ENCODE data around the gene U2AF1L4. TPM values are rescaled to one million over a fixed set of nuclear protein-coding genes. Genes with fewer than 3 reads are reported as not detected.

Gene U2AF1L4
- total RNA-seq, 1 donor from 2014 or later: 32.9 TPM

GRCh38 chr19:35757231-35757748 lies 12.1 kb upstream of the U2AF1L4 start:
- peak; percentile 81 for DNase-seq (ENCODE audit: low spot score)

DNA sequence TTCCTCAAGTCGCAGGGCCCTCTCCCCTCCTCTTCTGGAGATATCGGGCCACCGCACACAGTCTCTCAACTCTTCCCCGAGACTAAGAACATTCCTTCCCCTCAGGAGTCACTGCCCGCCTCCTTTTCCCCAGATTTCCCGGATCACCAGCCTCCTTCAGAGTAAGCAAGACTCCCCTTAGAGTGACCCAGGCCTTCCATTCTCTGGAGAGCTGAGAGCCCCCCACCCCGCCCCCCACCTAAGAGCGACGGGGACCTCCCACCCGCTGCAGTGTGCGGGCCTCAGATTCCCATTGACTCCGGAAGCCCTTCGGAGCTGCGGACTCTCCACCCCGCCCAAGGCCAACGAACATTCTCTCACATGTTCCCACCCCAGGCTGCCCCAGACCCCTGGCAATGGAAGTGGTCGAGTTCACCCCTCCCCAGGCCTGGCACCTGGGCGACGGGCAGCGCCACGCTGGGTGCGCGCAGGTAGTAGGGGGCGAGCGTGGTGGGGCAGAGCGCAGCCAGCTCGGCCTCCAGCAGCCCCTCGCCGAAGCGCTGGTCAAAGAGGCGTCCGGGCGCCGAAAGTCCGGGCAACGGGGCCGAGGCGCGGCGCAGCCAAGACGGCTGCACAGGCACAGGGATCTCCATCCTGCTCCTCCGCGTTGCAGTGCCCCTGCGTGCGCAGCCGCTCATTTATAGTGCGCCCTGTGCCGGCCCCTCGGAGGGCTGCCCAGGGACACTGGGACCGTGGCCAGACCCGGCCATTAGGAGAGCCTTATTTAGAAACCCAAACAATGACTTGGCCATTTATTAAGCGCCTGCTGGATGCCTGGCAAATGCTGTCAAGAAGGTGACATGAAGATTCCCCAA lies 11.4 kb upstream of the U2AF1L4 start, which contains the start of gene HSPB6:
Gene HSPB6 (minus strand): TSS at position 653 of the 854 bp plus-strand sequence. CDS start 21 bp downstream, at position 632.
- peak; percentile 77 for DNase-seq (ENCODE audit: low spot score)

- DNase-seq (ENCODE audit: low spot score): peak; percentile 85
Observed at GRCh38 chr19:35755550-35756376, 10.5 kb upstream of the U2AF1L4 start.

- no peak for DNase-seq (ENCODE audit: low spot score)
Observed at GRCh38 chr19:35755131-35755549, 9.9 kb upstream of the U2AF1L4 start.

DNA sequence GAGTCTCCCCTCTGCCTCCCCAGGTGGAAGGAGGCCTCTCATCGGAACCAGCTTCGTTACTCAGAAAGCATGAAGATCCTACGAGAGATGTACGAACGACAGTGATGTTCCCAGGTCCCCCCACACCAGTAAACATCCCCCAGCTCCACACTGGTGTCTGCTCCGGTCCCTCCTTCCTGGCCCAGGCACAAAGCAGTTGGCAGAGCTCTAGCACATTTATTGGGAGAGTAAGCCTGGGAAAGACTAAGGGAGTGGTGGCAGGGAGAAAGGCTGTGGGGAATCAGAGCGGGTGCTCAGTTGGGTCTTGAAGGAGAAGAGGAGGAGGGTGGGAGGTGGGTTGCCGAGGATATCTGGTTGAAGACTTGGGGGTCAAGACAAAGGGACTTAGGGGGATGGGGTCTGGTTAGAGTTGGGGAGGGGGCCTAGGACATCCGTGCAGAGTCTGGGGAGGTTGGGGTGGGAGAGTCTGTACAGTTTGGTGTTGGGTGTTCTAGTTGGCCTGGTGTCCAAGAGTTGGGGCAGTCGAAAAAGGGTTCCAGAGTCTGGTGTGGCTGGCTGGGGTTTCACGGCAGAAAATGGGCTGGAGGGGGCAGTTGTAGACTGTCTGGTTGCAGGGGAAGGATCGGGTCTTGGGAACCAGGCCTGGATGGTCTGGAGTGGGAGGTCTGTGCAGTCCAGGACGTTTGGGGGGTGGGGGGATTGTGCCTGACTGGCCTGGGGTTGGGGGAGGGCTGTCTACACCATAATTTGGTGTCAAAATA lies 9.3 kb upstream of the U2AF1L4 start:
- peak; percentile 44 for DNase-seq (ENCODE audit: low spot score)

- peak; percentile 45 for DNase-seq (ENCODE audit: low spot score)
Observed at GRCh38 chr19:35753634-35754369, 8.6 kb upstream of the U2AF1L4 start.

GRCh38 chr19:35752746-35753350 lies 7.6 kb upstream of the U2AF1L4 start:
- DNase-seq (ENCODE audit: low spot score): no peak

DNA sequence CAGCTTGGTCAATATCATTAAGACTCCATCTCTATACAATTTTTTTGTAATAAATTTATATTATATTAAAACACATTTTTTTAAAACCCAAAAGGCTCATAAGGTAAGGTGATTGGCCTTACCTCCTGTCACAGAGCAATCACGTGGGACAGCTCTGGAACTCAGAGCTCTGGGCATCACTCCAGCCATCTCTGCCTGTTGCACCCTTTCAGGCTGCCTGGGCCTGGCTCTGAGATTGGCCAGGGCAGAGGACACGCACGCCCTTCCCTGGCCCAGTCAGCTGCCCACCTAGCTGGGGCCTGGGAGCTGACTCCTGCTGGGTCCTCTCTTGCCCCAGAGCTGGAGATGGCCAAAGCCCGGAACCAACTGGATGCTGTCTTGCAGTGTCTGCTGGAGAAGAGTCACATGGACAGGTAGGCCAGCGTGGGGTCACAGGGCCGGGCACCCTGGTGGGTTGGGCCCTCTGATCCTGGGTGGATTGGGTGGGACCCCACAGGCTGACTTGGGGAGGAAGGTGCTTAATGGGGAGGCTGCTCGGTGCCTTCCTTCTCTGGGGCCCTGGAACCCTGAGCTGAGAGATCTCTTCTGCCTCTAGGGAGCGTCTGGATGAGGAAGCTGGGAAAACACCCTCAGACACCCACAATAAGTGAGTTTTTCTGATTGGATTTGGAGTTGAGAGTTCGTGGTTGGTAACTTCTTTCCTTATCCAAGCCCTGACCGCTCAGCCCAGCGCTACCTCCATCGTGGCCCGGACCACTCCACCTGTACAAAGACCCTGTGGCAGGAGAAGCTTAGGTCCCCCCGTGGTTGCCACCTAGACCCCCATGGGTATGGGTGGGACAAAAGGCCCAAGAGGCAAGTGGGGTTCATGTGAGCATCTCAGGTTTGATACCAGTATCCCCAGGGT lies 6.9 kb upstream of the U2AF1L4 start:
- peak; percentile 38 for DNase-seq (ENCODE audit: low spot score)

DNA sequence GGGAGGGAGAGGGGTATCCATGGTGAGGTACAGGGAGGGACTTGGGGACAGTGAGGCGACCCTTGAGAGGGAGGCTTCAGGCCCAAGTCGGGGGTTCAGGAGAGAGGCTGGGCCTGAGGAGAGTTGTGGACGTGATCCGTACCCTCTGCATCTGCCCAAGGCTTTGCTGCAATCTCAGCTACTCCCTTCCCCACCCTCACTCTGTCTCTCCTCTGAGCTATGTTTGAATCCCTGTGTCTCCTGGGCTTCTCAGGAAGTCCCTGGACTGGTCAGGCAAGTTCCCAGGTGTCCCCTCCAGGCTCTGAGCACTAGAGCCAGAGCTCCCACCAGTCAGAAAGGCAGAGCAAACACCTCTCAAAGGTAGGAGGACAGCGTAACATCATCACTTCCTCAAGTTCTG lies 4.9 kb upstream of the U2AF1L4 start:
- no peak for DNase-seq (ENCODE audit: low spot score)

DNA sequence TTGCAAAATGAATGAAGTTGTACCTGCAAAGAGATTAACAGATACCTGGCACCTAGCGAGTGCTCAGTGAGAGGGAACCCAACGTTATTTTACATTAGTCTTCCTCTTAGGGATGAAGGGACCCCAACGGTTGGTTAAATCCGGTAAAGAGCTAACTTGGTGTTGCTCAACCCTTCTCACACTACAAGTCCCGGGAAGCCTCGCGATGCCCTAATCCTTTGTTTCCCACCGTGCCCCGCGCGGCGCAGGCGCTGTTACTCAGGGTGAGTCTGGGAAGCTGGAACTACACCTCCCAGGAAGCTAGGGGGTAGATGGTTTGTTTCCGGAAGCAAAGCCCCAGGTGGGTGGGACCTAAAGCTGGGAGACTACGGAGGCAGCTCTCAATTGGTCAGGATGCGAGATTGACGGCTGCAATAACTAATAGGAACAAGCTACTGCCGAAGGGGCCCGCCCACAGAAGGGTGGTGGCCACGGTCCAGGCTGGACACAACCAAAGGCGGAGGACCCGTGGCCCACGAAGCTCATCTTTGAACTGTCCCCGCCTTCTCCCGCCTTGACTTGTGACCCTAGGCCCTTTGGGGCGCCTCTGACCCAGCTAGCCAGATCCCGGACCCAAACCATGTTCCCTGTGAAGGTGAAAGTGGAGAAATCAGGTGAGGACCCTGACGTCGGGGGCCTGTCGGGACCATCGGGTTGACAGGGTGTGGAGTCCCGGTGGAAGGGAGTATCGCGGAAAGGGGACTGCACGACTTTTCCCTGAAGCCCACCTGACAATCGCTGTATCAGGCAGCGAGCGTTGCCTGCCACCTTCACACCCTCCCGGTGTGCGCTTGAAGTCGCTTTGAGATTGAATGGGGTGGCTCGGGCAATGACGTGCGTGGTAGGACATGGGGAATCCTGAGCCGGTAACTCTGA lies 3.1 kb upstream of the U2AF1L4 start, which contains the start of gene LIN37:
Gene LIN37 (plus strand): TSS at position 471 of the 915 bp plus-strand sequence. CDS start 149 bp downstream, at position 620.
- peak; percentile 99 for DNase-seq (ENCODE audit: low spot score)

DNA sequence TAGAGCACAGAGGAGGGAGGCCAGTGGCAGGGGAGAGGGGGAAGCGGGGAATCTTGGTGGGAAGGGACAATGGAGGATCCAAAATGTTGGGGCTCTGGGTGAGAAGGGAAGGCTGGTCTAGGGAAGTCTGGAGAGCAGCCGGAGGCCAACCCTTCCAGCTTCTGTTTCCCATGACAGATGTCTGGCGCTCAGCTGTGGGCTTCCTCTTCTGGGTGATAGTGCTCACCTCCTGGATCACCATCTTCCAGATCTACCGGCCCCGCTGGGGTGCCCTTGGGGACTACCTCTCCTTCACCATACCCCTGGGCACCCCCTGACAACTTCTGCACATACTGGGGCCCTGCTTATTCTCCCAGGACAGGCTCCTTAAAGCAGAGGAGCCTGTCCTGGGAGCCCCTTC lies 1.3 kb upstream of the U2AF1L4 start:
- DNase-seq (ENCODE audit: low spot score): no peak

GRCh38 chr19:35746087-35746462 lies 857 bp upstream of the U2AF1L4 start:
- DNase-seq (ENCODE audit: low spot score): no peak

GRCh38 chr19:35744430-35745327 lies 539 bp downstream of the U2AF1L4 start:
- peak; percentile 97 for DNase-seq (ENCODE audit: low spot score)

DNA sequence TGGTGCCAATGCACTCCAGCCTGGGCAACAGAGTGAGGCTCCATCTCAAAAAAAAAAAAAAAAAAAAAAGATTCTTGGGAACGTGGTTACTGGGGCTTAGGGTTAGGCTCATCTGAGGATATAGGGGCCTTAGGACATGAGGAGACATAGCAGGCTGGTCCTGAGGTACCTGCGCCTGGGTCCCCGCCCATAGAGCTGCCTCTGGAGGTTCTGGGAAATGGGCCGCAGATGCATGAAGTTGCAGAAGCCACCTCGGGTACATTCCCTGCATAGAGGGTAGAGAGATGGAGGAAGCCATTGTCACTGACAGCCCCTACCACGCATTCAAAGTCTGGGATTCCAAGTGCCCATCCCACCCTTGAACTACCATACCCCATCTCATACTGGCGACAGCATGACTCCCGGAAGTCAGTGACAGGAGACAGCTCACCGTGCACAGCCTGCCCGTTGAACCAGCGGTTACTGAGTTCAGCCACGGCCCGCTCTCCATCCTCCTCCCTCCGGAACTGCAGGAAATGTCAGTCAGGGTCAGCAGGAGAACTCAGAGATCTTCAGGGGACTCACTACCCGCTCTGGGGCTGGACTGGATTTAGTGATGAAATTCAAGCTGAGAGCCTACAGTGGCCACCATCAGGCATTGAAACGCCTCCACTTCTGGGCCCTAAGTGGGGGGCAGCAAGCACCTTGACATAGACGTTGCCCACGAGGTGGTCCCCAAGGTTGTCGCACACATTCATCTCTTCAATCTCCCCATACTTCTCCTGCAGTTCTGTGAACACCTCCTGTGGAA lies 1.4 kb downstream of the U2AF1L4 start:
- no peak for DNase-seq (ENCODE audit: low spot score)

DNA sequence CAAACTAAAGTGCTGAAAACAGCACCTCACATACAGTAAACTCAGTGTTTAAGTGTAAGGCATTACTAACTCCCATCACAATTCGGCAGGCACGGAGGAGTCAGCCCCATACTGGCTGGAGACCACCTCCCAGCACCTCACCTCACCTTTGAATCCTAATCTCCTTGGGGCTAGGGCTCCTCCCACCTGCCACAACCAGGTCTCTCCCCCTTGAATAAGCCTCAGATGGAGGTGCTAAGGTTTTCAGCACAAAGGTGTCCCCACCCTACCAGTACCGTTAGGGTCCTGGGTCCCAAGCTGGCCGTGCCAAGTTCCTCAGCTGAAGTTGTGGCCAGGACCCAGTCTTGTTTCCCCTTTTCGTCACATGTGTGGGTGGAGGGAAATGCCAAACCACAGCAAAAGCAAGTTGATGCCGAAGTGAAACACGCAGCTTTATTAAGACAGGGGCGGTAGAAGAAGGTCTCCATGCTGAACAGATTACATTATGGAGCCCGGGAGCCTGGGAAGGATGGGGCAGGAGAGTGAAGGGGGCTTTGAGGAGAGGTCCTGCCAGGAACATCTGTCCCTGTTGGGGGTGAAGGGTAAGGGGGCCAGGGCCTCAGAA lies 3.0 kb downstream of the U2AF1L4 start, which contains the start of gene IGFLR1:
Gene IGFLR1 (minus strand): TSS at position 332 of the 604 bp plus-strand sequence. CDS start 1,272 bp downstream, outside the sequence.
- DNase-seq (ENCODE audit: low spot score): no peak

DNA sequence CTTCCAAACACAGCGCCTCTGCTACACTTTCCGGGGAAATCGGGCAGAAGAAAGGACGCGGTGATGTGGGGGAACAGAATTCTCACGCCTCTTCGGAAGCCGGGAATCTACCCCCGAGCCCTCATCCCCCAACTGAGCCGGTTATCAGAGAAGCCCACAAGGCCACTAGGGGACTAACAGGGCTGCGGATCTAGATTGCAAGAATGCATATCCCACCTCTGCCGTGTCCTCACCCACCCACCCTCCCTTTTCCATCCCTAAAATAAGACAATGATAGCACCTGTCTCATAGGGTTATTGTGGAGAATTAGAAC lies 4.1 kb downstream of the U2AF1L4 start:
- DNase-seq (ENCODE audit: low spot score): no peak
